SK-N-SH (cell line): ENCODE measurements around the gene TEPSIN. TPM values are rescaled to one million over a fixed set of nuclear protein-coding genes. Genes with fewer than 3 reads are reported as not detected.

ENCODE experiments used
- CTCF ChIA-PET: fragments of 300-600, 350-600 bp; formaldehyde crosslinking; extraction: SDS; loops from one replicate; lab custom pipeline; 2021; lab: Yijun Ruan, JAX
- POLR2A ChIA-PET: fragments of 350-600 bp; sonication (Branson Sonifier 250); formaldehyde crosslinking; extraction: SDS; loops from one replicate; lab custom pipeline; 2020; ENCODE audit warnings: antibody characterized with exemption, inconsistent platforms; lab: Yijun Ruan, JAX
- DNase-seq: peaks from one replicate; pipeline ENCODE4 v3.0.0; 2012
- H2AFZ ChIP-seq: fragments of 200-600 bp; sonication (generic); 2 replicates; pipeline ENCODE4 v1.8.1; 2016; ENCODE audit warnings: antibody characterized with exemption, mild to moderate bottlenecking, low read depth
- H3F3A ChIP-seq: fragments of 200-600 bp; sonication (generic); replicated peaks from 2 replicates; pipeline ENCODE3; 2016; ENCODE audit warnings: antibody characterized with exemption, mild to moderate bottlenecking; ENCODE audit not compliant: insufficient read depth
- H3K27ac ChIP-seq, 2 experiments: fragments of 200-500 bp in 1 of 2; fragments of 200-600 bp in 1 of 2; sonication (Bioruptor generic) in 1 of 2; sonication (generic), shearing (Covaris generic) in 1 of 2; 2 replicates each; pipeline versions ENCODE4 v1.5.1 to v1.6.1; 2014 to 2016; ENCODE audit warnings: low read depth in 2 of 2, inconsistent platforms in 1 of 2, low read length in 1 of 2, mild to moderate bottlenecking in 1 of 2, mixed read lengths in 1 of 2
- H3K27me3 ChIP-seq: fragments of 200-600 bp; sonication (generic), shearing (Covaris generic); 2 replicates; pipeline ENCODE4 v1.6.1; 2016; ENCODE audit warnings: mixed run types; ENCODE audit not compliant: insufficient read depth
- H3K36me3 ChIP-seq, 2 experiments: fragments of 200-500 bp in 1 of 2; fragments of 200-600 bp in 1 of 2; sonication (Bioruptor generic) in 1 of 2; sonication (generic) in 1 of 2; replicated peaks in 1 of 2; 2 replicates each; pipeline versions ENCODE3 to v1.5.1; 2014 to 2016; ENCODE audit warnings: low read length in 1 of 2, mild to moderate bottlenecking in 1 of 2; ENCODE audit not compliant: insufficient read depth in 2 of 2, control insufficient read depth in 1 of 2
- H3K4me1 ChIP-seq, 2 experiments: fragments of 200-500 bp in 1 of 2; fragments of 200-600 bp in 1 of 2; sonication (Bioruptor generic) in 1 of 2; sonication (generic), shearing (Covaris generic) in 1 of 2; 2 replicates each; pipeline versions ENCODE4 v1.5.1 to v1.6.1; 2014 to 2016; ENCODE audit warnings: low read depth in 1 of 2, low read length in 1 of 2, mixed run types in 1 of 2; ENCODE audit not compliant: insufficient read depth in 2 of 2, control insufficient read depth in 1 of 2
- H3K4me2 ChIP-seq: fragments of 200-600 bp; sonication (generic), shearing (Covaris generic); 2 replicates; pipeline ENCODE4 v1.6.1; 2017; ENCODE audit warnings: mixed run types
- H3K4me3 ChIP-seq, 2 experiments: fragments of 200-500 bp in 1 of 2; fragments of 200-600 bp in 1 of 2; sonication (Bioruptor generic) in 1 of 2; sonication (generic), shearing (Covaris generic) in 1 of 2; 2 replicates each; pipeline versions ENCODE4 v1.5.1 to v1.8.1; 2014 to 2016; ENCODE audit warnings: low read depth in 2 of 2, inconsistent platforms in 1 of 2, low read length in 1 of 2, mild to moderate bottlenecking in 1 of 2, mixed read lengths in 1 of 2, moderate library complexity in 1 of 2
- H3K79me2 ChIP-seq: fragments of 200-600 bp; sonication (generic); 2 replicates; pipeline ENCODE4 v1.8.1; 2017; ENCODE audit warnings: mild to moderate bottlenecking; ENCODE audit not compliant: insufficient read depth
- H3K9ac ChIP-seq: fragments of 200-600 bp; sonication (generic); 2 replicates; pipeline ENCODE4 v1.6.1; 2017; ENCODE audit warnings: mixed run types
- H3K9me2 ChIP-seq: fragments of 200-600 bp; sonication (generic); 2 replicates; pipeline ENCODE4 v1.6.1; 2017; ENCODE audit warnings: mixed run types
- H3K9me3 ChIP-seq: fragments of 200-600 bp; sonication (generic); 2 replicates; pipeline ENCODE4 v1.6.1; 2017; ENCODE audit warnings: mixed run types, mild to moderate bottlenecking, moderate library complexity
- H4K20me1 ChIP-seq: fragments of 200-600 bp; sonication (generic); 2 replicates; pipeline ENCODE4 v1.6.1; 2017; ENCODE audit warnings: mild to moderate bottlenecking, mixed run types; ENCODE audit not compliant: insufficient read depth
- CTCF ChIP-seq: fragments of 200-600 bp; sonication (generic); IDR thresholded peaks from 2 replicates; pipeline ENCODE4 v1.6.1; 2017; ENCODE audit warnings: antibody characterized with exemption, mild to moderate bottlenecking, moderate library complexity
- EP300 ChIP-seq, 2 experiments: IDR thresholded peaks; 2 replicates each; pipeline versions ENCODE4 v1.4.0 to v1.6.1; 2012; ENCODE audit warnings: borderline replicate concordance in 1 of 2, low read depth in 1 of 2, low read length in 1 of 2
- EZH2phosphoT487 ChIP-seq: fragments of 200-600 bp; sonication (generic); IDR thresholded peaks from 2 replicates; pipeline ENCODE4 v1.6.1; 2017; ENCODE audit warnings: low read depth, mixed run types, mild to moderate bottlenecking, antibody characterized with exemption, moderate library complexity, borderline replicate concordance
- FOSL2 ChIP-seq: IDR thresholded peaks from 2 replicates; pipeline ENCODE4 v1.4.0; 2012; ENCODE audit warnings: low read depth, mild to moderate bottlenecking, moderate library complexity, borderline replicate concordance
- FOXJ3 ChIP-seq: sonication (generic); formaldehyde crosslinking; IDR thresholded peaks from 2 replicates; pipeline ENCODE4 v1.5.1; 2020; ENCODE audit warnings: mild to moderate bottlenecking, missing genetic modification reagents
- GABPA ChIP-seq: IDR thresholded peaks from 2 replicates; pipeline ENCODE4 v1.4.0; 2012; ENCODE audit warnings: low read depth, mild to moderate bottlenecking
- JUND ChIP-seq: IDR thresholded peaks from 2 replicates; pipeline ENCODE4 v1.4.0; 2012
- PBX3 ChIP-seq: IDR thresholded peaks from 2 replicates; pipeline ENCODE4; 2012
- REST ChIP-seq: IDR thresholded peaks from 2 replicates; pipeline ENCODE4 v1.6.1; 2012; ENCODE audit warnings: mild to moderate bottlenecking, low read depth, low read length, moderate library complexity
- RXRA ChIP-seq: IDR thresholded peaks from 2 replicates; pipeline ENCODE4 v1.4.0; 2012; ENCODE audit warnings: low read depth, mild to moderate bottlenecking, borderline replicate concordance
- USF2 ChIP-seq: fragments of 150-350 bp; IDR thresholded peaks from 2 replicates; pipeline ENCODE4 v1.6.1; 2017; ENCODE audit warnings: antibody characterized with exemption, low read length, low read depth, borderline replicate concordance
- YY1 ChIP-seq: IDR thresholded peaks from 2 replicates; pipeline ENCODE4 v1.4.0; 2012; ENCODE audit warnings: low read depth, mild to moderate bottlenecking
- ZBTB33 ChIP-seq: IDR thresholded peaks from 2 replicates; pipeline ENCODE4 v1.4.0; 2012; ENCODE audit warnings: low read depth, borderline replicate concordance
- WGBS: methylation state at CpG from one replicate; pipeline ENCODE4 v1.1.6; 2017; ENCODE audit warnings: low lambda C conversion rate; 5-methylcytosine and 5-hydroxymethylcytosine counted together
- polyA plus RNA-seq, 3 experiments: library from polyadenylated mRNA; depleted of rRNA; stranded (reverse); fragments of >200 nt; gene quantifications; 2 replicates each; pipeline ENCODE4 v1.2.3, GENCODE V29; 2012

The TEPSIN gene
- polyA plus RNA-seq, 1 of the 3 experiments (the other 2 are of a cell fraction), result 35.3 TPM

- H3K36me3 ChIP-seq, result peaks cover 24 to 46% of the 10 kb centered on the region in 2 experiments
These were observed 48.3 kb upstream of the TEPSIN start for GRCh38 chr17:81287152-81287551.

More at GRCh38 chr17:81287152-81287551, 48.3 kb upstream of the TEPSIN start:
- H3K4me1 ChIP-seq, result peaks cover 0 to 4% of the 10 kb centered on the region in 2 experiments; a peak in 1 of 4 replicates
- no peaks in the 10 kb centered on the region for H3K9me3 ChIP-seq
- ChIA-PET POLR2A (no interaction called here), CTCF (interaction anchor here (1.0 to 1.7 kb wide), 4 partner anchors 23 to 55 kb away, joined by 3 to 5 read pairs (median 4); no protein-coding TSS in a partner anchor)
- H3K9ac ChIP-seq, result no peak overlapping the region
- peaks cover 77% of the 10 kb centered on the region for H3K79me2 ChIP-seq
- no peak overlapping the region for H3K27ac ChIP-seq
- H3K9me2 ChIP-seq, result no peaks in the 10 kb centered on the region
- WGBS, result 92% methylated on average over 20 of the region's 21 CpGs
- DNase-seq, result no peak
- TF ChIP-seq GABPA (no peak), EP300 (IDR thresholded peaks at IDR 0.05; ENCODE audit: borderline replicate concordance in 1 of 2, low read depth in 1 of 2, low read length in 1 of 2) (no peak), FOSL2 (no peak), JUND (no peak), ZBTB33 (no peak), EZH2phosphoT487 (no peak), RXRA (no peak), FOXJ3 (CRISPR knock-in tag) (no peak), YY1 (no peak), PBX3 (no peak), USF2 (no peak), CTCF (no peak), REST (no peak)
- H3F3A ChIP-seq, result no peaks in the 10 kb centered on the region
- peaks cover 59% of the 10 kb centered on the region for H4K20me1 ChIP-seq
- no peak overlapping the region for H2AFZ ChIP-seq
- H3K4me3 ChIP-seq, result no peak overlapping the region
- H3K27me3 ChIP-seq, result no peaks in the 10 kb centered on the region
- H3K4me2 ChIP-seq, result no peak overlapping the region
